HG03039 (cell line): Measurements from ENCODE around the gene TMEM120A.

Source experiments
- ATAC-seq: cut with Tn5 transposase; IDR thresholded peaks from one replicate; pipeline ENCODE4 v1.9.1; 2021; ENCODE audit warnings: mild to moderate bottlenecking, moderate library complexity; ENCODE audit not compliant: unreplicated experiment

The TMEM120A gene

DNA sequence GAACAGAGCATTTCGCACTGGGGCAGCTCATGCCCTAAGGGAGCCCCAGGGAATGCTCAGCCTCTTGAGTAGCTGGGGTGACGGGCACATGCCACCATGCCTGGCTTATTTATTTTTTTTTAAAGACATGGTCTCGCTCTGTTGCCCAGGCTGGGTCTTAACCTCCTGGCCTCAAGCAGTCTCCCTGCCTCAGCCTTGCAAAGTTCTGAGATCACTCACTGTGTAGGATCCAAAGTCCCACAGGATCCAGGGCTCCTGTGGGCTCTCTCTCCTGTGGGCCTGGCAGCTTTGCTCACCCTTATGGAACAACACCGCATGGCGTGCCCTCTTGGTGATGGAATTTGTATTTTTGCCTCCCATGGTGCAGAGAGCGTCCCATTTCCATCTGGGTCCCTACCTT lies 34.0 kb downstream of the TMEM120A start:
- no peak for ATAC-seq

DNA sequence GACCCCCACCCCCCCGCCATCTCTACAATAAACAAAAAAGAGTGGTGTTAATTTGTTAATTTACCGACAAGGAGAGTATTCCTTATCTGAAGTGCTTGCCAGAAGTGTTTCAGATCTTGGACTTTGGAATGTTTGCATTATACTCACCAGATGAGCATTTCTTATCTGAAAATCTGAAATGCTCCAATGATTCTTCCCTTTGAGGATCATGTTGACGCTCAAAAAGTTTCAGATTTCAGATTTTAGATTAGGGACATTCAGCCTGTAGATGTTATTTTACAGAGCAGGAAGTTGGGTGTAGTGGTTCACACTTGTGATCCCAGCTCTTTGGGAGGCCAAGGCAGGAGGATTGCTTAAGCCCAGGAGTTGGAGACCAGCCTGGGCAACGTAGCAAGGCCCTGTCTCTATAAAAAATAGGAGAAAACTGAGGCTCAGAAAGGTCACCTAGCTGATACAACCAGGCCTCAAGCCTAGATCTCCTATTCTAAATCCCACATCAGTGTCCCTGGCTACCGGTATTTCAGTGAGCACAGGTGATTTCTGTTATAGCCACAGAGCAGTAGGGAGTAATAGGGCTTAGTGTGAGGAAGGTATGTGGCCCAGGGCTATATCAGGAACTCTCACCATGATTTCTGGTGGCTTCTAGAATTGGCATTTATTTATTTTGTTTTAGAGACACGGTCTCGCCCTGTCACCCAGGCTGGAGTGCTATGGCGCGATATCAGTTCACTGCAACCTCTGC lies 35.4 kb downstream of the TMEM120A start:
- ATAC-seq: no peak

GRCh38 chr7:75957021-75957736 lies 37.2 kb downstream of the TMEM120A start:
- ATAC-seq: no peak

- no peak for ATAC-seq
Measured at GRCh38 chr7:75955331-75955955, 39.0 kb downstream of the TMEM120A start.

- ATAC-seq: no peak
Measured at GRCh38 chr7:75953931-75954330, 40.5 kb downstream of the TMEM120A start.

DNA sequence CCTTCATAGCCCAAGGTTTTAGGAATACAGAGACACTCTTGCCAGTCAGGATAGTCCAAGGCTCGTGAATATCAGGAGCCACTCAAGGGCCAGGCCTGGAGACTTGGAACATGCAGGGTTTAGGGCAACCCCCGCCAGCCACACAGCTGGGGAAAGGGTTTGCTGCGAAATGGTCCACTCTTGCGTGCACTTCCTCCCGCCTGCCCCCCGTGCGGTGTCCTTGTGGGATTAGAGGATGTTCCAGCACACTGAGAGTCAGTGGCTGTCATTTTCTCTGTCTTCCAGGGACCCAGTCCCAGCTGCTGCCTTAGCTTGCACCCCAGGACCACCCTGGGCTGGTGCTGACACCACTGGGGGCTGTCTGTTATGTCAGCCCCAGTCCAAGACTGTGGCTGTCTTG lies 41.0 kb downstream of the TMEM120A start:
- ATAC-seq: no peak

- no peak for ATAC-seq
Measured at GRCh38 chr7:75951506-75951905, 42.9 kb downstream of the TMEM120A start.

- ATAC-seq: no peak
Measured at GRCh38 chr7:75950111-75950681, 44.2 kb downstream of the TMEM120A start.

DNA sequence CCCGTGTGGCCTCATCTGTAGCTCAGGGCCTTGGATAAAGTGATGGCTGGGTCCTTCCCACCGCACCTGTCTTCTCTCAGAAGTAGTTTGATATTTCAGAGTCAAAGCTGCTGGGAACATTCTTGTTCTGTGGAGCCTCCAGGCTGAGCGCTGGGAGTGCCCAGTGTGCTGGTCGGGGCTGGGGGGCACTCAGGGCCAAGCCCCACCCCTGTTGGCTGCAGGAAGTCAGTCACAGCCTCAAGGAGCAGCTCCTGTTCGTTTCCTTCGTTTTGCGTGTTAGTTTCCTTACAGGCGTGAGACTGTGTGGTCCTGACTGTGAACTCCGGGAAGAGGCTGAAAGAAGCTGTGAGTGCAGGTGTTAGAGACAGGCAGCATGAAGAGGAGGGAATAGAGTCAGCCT lies 46.2 kb downstream of the TMEM120A start:
- no peak for ATAC-seq

GRCh38 chr7:75946207-75946855 lies 48.1 kb downstream of the TMEM120A start:
- no peak for ATAC-seq

GRCh38 chr7:75945297-75946168 lies 48.9 kb downstream of the TMEM120A start:
- ATAC-seq: no peak

DNA sequence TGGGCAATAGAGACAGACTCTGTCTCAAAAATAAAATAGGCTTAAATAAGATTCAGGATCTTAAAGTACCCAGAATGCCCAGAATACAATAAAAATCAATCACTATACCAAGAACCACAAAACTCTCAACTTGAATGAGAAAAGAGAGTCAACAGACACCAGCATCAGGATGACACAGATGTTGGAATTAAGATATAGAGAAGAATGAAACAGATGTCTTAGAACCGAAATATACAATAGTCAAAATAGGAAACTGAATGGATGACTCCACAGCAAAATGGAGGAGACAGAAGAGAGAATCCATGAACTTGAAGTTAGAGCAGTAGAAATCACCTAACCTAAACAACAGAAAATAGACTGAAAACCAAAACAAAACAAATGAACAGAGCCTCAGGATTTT lies 49.9 kb downstream of the TMEM120A start:
- no peak for ATAC-seq

- ATAC-seq: no peak
Measured at GRCh38 chr7:75943864-75944263, 50.5 kb downstream of the TMEM120A start.

DNA sequence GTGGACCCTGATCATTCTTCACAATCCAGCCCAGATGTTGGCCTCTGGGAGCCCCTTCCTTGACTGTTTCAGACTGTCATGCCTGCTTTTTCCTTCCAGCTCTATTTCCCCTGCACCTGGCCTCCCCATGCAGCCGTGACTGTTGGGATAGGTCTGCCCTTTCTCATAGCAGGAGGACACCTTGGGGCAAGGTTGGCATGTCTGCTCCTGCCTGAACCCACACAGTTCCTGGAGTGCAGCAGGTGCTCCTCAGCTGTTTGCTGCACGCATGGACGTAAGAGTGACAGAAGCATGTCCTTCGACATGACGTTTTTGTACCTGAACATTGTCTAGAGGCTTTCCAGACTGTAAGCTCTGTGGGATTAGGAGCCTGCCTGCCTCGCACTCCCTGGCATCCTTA lies 55.5 kb downstream of the TMEM120A start:
- no peak for ATAC-seq

DNA sequence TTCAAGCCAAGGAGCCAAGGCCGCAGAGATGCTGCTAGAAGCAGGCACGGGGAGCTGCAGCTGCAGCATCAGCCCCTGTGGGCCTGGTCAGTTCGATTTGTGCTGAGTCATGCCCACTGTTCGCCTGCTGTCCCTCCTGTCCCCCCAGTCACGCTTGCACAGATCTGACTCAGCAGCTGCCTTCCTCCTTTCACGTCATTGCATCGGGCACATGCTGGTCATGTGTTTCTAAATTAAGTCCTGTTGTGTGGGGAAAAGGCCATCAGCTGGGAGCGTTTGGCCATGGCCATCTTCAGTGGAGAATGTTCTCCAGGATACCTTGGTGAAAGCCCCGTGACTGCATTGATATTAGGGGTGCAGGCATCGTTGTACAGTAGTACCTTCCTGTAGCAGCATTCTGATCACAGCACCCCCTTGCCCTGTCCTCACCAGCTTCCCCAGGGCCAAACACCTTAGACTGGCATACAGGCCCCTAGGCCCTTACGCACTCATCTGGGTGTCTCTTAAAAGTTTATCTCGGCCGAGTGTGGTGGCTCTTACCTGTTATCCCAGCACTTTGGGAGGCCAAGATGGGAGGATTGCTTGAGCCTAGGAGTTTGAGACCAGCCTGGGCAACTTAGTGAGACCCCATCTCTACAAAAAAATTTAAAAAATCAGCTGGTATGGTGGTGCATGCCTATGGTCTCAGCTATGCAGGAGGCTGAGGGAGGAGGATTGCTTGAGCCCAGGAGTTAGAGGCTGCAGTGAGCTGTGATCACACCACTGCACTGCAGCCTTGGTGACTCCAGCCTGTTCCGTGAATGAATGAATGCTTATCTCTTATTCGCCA lies 56.2 kb downstream of the TMEM120A start:
- no peak for ATAC-seq
